Measurements from ENCODE around the gene RGL1. TPM values are rescaled to one million over a fixed set of nuclear protein-coding genes. Genes with fewer than 3 reads are reported as not detected.

RGL1 gene
- total and polyA plus RNA-seq, 2 donors (not counting 3 experiments of a cell fraction or from before 2014, with no cell fraction given): 19.8 to 35.3 TPM

GRCh38 chr1:183909672-183910071, 104.8 kb downstream of the RGL1 start:
- POLR2A ChIA-PET: no interaction called here
- intact Hi-C loops (cut with micrococcal nuclease): no loop called here

More at GRCh38 chr1:183909672-183910071, 104.8 kb downstream of the RGL1 start:
- TF ChIP-seq MAX (IDR thresholded peaks at IDR 0.05; ENCODE audit: insufficient read depth, insufficient read length): no peak
- no peak for TF ChIP-seq CTCF (IDR thresholded peaks at IDR 0.05; ENCODE audit: extremely low read depth in 1 of 2, insufficient read depth in 1 of 2, low read depth in 1 of 2, low read length in 2 of 2)
- no peak for TF ChIP-seq EZH2 (IDR thresholded peaks at IDR 0.05; ENCODE audit: borderline replicate concordance, low read depth, low read length, severe bottlenecking)
- peaks cover 14% of the 10 kb centered on the region for H3K4me1 ChIP-seq (ENCODE audit: control insufficient read depth, extremely low read depth, insufficient read depth, low read length)
- no peaks in the 10 kb centered on the region for H3K9me1 ChIP-seq (replicated peaks; ENCODE audit: control insufficient read depth, extremely low read depth, insufficient read depth, low read length)
- H4K20me1 ChIP-seq (replicated peaks; ENCODE audit: control insufficient read depth, extremely low read depth, insufficient read depth, low read length): no peaks in the 10 kb centered on the region
- DNase-seq (ENCODE audit: low read depth, low spot score) (no peak), FAIRE-seq (peak; percentile 24)
- H2AFZ ChIP-seq (ENCODE audit: low read depth, low read length): no peak overlapping the region
- H3K9ac ChIP-seq (replicated peaks; ENCODE audit: extremely low read depth, insufficient read depth, low read length): no peak overlapping the region
- H3K4me2 ChIP-seq (ENCODE audit: insufficient read depth, low read length): no peak overlapping the region
- H3K36me3 ChIP-seq (ENCODE audit: control insufficient read depth in 2 of 2, extremely low read depth in 1 of 2, insufficient read depth in 2 of 2, low read length in 2 of 2): peaks cover 23 to 28% of the 10 kb centered on the region in 2 experiments
- no peak overlapping the region for H3K4me3 ChIP-seq (replicated peaks in 1 of 3; ENCODE audit: insufficient read depth in 1 of 3, low read depth in 1 of 3, low read length in 3 of 3)
- dilution Hi-C loops (cut with MboI; ENCODE audit: extremely low pct_ligation_motif_present, low sequenced_read_pairs): no loop called here
- H3K27me3 ChIP-seq (ENCODE audit: control insufficient read depth in 2 of 2, insufficient read depth in 2 of 2, low read length in 2 of 2): no peaks in the 10 kb centered on the region
- H3K79me2 ChIP-seq (ENCODE audit: control insufficient read depth, insufficient read depth, low read length): no peaks in the 10 kb centered on the region
- H3K9me3 ChIP-seq (replicated peaks; ENCODE audit: control insufficient read depth, insufficient read depth, low read length): no peaks in the 10 kb centered on the region
- no TSS peak for BruUV-seq (replicated peaks)
- no peak overlapping the region for H3K27ac ChIP-seq (ENCODE audit: insufficient read depth, low read depth, low read length)
- CTCF ChIA-PET: interaction anchor here (1.1 kb wide), 1 partner anchor 225 kb away, joined by 3 read pairs; no protein-coding TSS in a partner anchor

Data from endothelial cell of umbilical vein (primary cell).